ENCODE data around the gene FGF5.

DNA sequence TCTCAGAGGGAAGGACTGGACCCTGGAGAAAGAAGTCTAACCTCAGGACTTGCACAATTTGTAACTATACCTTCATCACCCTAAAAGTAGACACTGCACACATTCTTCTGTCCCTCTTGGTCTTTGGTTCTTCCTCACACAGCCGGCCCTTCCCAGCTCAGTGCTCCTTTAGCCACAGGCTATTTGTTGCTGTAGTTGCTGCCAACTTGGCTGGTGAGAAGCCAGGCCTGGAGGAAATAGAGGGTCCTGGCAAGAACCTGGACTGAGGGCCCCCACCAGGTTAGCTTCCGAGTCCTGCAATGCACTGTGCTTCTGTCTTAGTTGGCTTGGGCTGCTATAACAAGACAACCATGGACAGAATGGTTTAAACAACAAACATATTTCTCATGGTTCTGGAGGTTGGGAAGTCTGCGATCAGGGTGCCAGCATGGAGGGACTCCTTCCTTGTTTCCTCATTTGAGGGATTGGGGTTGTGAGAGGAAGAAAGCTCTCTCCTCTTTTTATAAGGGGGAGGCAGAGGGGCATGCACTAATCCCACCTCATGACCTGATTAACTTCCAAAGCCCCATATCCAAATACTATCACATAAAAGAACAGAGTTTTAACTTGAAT, 4.4 kb upstream of the FGF5 start:
- TF ChIP-seq, protein P1, sequence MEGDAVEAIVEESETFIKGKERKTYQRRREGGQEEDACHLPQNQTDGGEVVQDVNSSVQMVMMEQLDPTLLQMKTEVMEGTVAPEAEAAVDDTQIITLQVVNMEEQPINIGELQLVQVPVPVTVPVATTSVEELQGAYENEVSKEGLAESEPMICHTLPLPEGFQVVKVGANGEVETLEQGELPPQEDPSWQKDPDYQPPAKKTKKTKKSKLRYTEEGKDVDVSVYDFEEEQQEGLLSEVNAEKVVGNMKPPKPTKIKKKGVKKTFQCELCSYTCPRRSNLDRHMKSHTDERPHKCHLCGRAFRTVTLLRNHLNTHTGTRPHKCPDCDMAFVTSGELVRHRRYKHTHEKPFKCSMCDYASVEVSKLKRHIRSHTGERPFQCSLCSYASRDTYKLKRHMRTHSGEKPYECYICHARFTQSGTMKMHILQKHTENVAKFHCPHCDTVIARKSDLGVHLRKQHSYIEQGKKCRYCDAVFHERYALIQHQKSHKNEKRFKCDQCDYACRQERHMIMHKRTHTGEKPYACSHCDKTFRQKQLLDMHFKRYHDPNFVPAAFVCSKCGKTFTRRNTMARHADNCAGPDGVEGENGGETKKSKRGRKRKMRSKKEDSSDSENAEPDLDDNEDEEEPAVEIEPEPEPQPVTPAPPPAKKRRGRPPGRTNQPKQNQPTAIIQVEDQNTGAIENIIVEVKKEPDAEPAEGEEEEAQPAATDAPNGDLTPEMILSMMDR (IDR thresholded peaks at IDR 0.05; ENCODE audit: insufficient read depth, low read length), result no peak
- TF ChIP-seq, protein P2, sequence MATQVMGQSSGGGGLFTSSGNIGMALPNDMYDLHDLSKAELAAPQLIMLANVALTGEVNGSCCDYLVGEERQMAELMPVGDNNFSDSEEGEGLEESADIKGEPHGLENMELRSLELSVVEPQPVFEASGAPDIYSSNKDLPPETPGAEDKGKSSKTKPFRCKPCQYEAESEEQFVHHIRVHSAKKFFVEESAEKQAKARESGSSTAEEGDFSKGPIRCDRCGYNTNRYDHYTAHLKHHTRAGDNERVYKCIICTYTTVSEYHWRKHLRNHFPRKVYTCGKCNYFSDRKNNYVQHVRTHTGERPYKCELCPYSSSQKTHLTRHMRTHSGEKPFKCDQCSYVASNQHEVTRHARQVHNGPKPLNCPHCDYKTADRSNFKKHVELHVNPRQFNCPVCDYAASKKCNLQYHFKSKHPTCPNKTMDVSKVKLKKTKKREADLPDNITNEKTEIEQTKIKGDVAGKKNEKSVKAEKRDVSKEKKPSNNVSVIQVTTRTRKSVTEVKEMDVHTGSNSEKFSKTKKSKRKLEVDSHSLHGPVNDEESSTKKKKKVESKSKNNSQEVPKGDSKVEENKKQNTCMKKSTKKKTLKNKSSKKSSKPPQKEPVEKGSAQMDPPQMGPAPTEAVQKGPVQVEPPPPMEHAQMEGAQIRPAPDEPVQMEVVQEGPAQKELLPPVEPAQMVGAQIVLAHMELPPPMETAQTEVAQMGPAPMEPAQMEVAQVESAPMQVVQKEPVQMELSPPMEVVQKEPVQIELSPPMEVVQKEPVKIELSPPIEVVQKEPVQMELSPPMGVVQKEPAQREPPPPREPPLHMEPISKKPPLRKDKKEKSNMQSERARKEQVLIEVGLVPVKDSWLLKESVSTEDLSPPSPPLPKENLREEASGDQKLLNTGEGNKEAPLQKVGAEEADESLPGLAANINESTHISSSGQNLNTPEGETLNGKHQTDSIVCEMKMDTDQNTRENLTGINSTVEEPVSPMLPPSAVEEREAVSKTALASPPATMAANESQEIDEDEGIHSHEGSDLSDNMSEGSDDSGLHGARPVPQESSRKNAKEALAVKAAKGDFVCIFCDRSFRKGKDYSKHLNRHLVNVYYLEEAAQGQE (IDR thresholded peaks at IDR 0.05; ENCODE audit: insufficient replicate concordance, low read depth), result no peak
- TF ChIP-seq POLR2AphosphoS5 (IDR thresholded peaks at IDR 0.05; ENCODE audit: low read depth) (no peak), SPI1 (IDR thresholded peaks at IDR 0.05; ENCODE audit: borderline replicate concordance, low read depth) (no peak)
